Right lung (tissue), 5 donors: ENCODE data around the gene ALDH6A1. TPM values are rescaled to one million over a fixed set of nuclear protein-coding genes. Genes with fewer than 3 reads are reported as not detected.

Experiments
- polyA plus RNA-seq, 5 donors: library from polyadenylated mRNA; unstranded; fragments of 120-200 nt; gene quantifications; one replicate each; pipeline versions ENCODE4 v1.2.1 to v1.2.3, GENCODE V29; 2013; ENCODE audit warnings: inconsistent platforms in 1 of 5, low replicate concordance in 1 of 5; ENCODE audit not compliant: insufficient read length in 5 of 5, insufficient read depth in 1 of 5

ALDH6A1 gene
- polyA plus RNA-seq, 5 donors: 17.8 to 31.7 (median 29.2) TPM

Other genes with a start within 250 kb of the ALDH6A1 start
- gene PTGR2, start 232.6 kb downstream of the ALDH6A1 start, polyA plus RNA-seq: 10 to 100 TPM; 10.2 to 18.0 (median 15.1) TPM
- gene ZNF410, start 197.6 kb downstream of the ALDH6A1 start, polyA plus RNA-seq: 10 to 100 TPM; 44.6 to 55.3 (median 48.1) TPM
- gene FAM161B, start 134.4 kb downstream of the ALDH6A1 start, polyA plus RNA-seq: 10 to 100 TPM; 10.6 to 14.9 (median 13.3) TPM
- gene COQ6, start 134.2 kb downstream of the ALDH6A1 start, polyA plus RNA-seq: 10 to 100 TPM; 27.2 to 32.7 (median 31.8) TPM
- 10 to 100 TPM; 13.7 to 18.2 (median 15.4) TPM for gene ENTPD5, start 65.2 kb downstream of the ALDH6A1 start, polyA plus RNA-seq
- gene BBOF1, start 65.1 kb downstream of the ALDH6A1 start, polyA plus RNA-seq: 10 to 100 TPM; 13.1 to 35.2 (median 15.5) TPM
- gene LIN52, start 503 bp upstream of the ALDH6A1 start, polyA plus RNA-seq: 10 to 100 TPM; 12.7 to 19.7 (median 15.3) TPM
- not detected for gene VSX2, start 155.0 kb upstream of the ALDH6A1 start, polyA plus RNA-seq
- 100 to 1,000 TPM in 4 of 5 donors, 10 to 100 TPM in 1; 99.9 to 135 (median 107) TPM for gene ABCD4, start 218.5 kb upstream of the ALDH6A1 start, polyA plus RNA-seq